Esophagus (tissue), 2 donors: ENCODE data around the gene RAB24. TPM values are rescaled to one million over a fixed set of nuclear protein-coding genes. Genes with fewer than 3 reads are reported as not detected.
"Not testable (repeated sequence)": the region's sequence is repeated elsewhere in the genome, so short reads cannot be mapped to it uniquely, and the experiment has no call there.

Experiments used
- H3K27ac ChIP-seq, 2 donors: one replicate each; pipeline ENCODE4 v1.5.1; 2013; ENCODE audit warnings: low read depth in 2 of 2, mild to moderate bottlenecking in 2 of 2, inconsistent platforms in 1 of 2, low read length in 1 of 2, moderate library complexity in 1 of 2
- H3K27me3 ChIP-seq, 2 donors: one replicate each; pipeline ENCODE4 v1.6.1; 2013; ENCODE audit warnings: low read length in 2 of 2, control low read depth in 1 of 2, mild to moderate bottlenecking in 1 of 2; ENCODE audit not compliant: insufficient read depth in 2 of 2, control insufficient read depth in 1 of 2
- H3K36me3 ChIP-seq, 2 donors: one replicate each; pipeline ENCODE4 v1.6.1; 2013; ENCODE audit warnings: low read length in 1 of 2; ENCODE audit not compliant: control insufficient read depth in 2 of 2, insufficient read depth in 2 of 2
- H3K4me1 ChIP-seq, 2 donors: one replicate each; pipeline ENCODE4 v1.6.1; 2013; ENCODE audit warnings: low read length in 1 of 2; ENCODE audit not compliant: control insufficient read depth in 2 of 2, insufficient read depth in 2 of 2
- H3K4me3 ChIP-seq, 2 donors: one replicate each; pipeline ENCODE4 v1.5.1; 2013; ENCODE audit warnings: low read length in 2 of 2, mild to moderate bottlenecking in 2 of 2, low read depth in 1 of 2, moderate library complexity in 1 of 2
- H3K9me3 ChIP-seq, 2 donors: one replicate each; pipeline ENCODE4 v1.6.1; 2013; ENCODE audit warnings: mild to moderate bottlenecking in 2 of 2, low read depth in 1 of 2, low read length in 1 of 2, moderate library complexity in 1 of 2; ENCODE audit not compliant: control insufficient read depth in 2 of 2, insufficient read depth in 1 of 2
- WGBS, 2 donors: extraction: QIAGEN DNeasy Blood & Tissue Kit; methylation state at CpG; one replicate each; pipeline ENCODE4 v1.1.7; 2013; 5-methylcytosine and 5-hydroxymethylcytosine counted together
- polyA plus RNA-seq, 2 donors: library from polyadenylated mRNA; stranded (reverse); fragments of 200-250 nt; gene quantifications; one replicate each; pipeline ENCODE4 v1.2.3, GENCODE V29; 2013
- donor health status: healthy with polysubstance abuse.
- donor health status: Bipolar disorder and iron deficiency.

The RAB24 gene
- polyA plus RNA-seq, 2 donors = 60.0 to 80.2 TPM

- not testable (repeated sequence) for H3K9me3 ChIP-seq, H3K4me3 ChIP-seq, H3K27me3 ChIP-seq
- Histone ChIP-seq H3K27ac (peak overlapping the region in 1 of 2 donors; percentile 80), H3K36me3 (peaks cover 0 to 11% of the 10 kb centered on the region in 2 donors), H3K4me1 (peaks cover 6 to 16% of the 10 kb centered on the region in 2 donors)
- WGBS, 2 donors = 72 to 77% methylated on average over 11 of the region's 11 CpGs
Measured at GRCh38 chr5:177306103-177306640, 2.7 kb upstream of the RAB24 start.

- Histone ChIP-seq H3K27me3 (no peaks in the 10 kb centered on the region), H3K4me1 (peaks cover 5 to 15% of the 10 kb centered on the region in 2 donors), H3K4me3 (peak overlapping the region; percentile 90 to 94), H3K9me3 (no peaks in the 10 kb centered on the region), H3K27ac (peak overlapping the region; percentile 88 to 99), H3K36me3 (peaks cover 0 to 11% of the 10 kb centered on the region in 2 donors)
- WGBS, 2 donors = 17 to 20% methylated on average over 14 to 19 of the region's 19 CpGs
Measured at GRCh38 chr5:177304392-177305119, 1.0 kb upstream of the RAB24 start.

- Histone ChIP-seq H3K9me3 (no peaks in the 10 kb centered on the region), H3K4me1 (peaks cover 6 to 15% of the 10 kb centered on the region in 2 donors), H3K4me3 (peak overlapping the region; percentile 90 to 94), H3K36me3 (peaks cover 0 to 11% of the 10 kb centered on the region in 2 donors), H3K27ac (peak overlapping the region; percentile 88 to 99), H3K27me3 (no peaks in the 10 kb centered on the region)
- WGBS, 2 donors = 1% methylated on average over 25 of the region's 25 CpGs
Measured at GRCh38 chr5:177303925-177304391, 439 bp upstream of the RAB24 start.

DNA sequence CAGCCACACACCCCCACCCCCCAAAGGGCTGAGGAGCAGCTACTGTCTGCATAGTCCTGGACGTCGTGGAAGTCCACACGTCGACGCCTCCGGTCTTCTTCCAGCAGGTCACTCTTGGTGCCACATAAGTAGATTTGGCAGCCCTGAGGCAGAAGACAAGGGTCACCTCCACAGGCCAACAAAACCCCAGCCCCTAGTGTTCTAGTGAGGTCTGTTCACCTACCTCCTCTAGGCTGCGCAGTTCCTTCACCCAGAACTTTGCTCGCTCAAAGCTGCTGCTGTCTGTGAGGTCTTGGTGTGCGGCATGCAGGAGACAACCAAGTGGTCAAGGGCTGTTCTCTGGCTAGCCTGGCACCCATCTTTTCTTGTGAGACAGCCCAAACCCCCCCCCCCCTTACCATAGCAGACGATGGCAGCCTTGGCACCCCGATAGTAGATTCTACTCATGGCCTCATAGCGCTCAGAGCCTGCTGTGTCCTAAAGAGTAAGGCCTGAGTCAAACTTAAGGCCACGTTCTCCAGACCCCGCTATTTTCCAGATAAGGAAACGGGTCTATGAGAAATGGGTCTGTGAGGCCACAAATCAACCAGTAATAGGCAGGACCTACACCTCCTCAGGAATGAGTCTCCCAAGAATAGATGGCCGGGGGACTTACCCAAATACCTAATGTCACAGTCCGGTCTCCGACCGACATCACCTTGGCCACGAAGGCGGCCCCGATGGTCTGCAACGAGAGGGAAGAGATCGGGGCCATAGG is 987 bp downstream of the RAB24 start:
- Histone ChIP-seq H3K4me1 (peaks cover 6 to 15% of the 10 kb centered on the region in 2 donors), H3K36me3 (peaks cover 0 to 8% of the 10 kb centered on the region in 2 donors), H3K27ac (peak overlapping the region; percentile 88 to 99)

DNA sequence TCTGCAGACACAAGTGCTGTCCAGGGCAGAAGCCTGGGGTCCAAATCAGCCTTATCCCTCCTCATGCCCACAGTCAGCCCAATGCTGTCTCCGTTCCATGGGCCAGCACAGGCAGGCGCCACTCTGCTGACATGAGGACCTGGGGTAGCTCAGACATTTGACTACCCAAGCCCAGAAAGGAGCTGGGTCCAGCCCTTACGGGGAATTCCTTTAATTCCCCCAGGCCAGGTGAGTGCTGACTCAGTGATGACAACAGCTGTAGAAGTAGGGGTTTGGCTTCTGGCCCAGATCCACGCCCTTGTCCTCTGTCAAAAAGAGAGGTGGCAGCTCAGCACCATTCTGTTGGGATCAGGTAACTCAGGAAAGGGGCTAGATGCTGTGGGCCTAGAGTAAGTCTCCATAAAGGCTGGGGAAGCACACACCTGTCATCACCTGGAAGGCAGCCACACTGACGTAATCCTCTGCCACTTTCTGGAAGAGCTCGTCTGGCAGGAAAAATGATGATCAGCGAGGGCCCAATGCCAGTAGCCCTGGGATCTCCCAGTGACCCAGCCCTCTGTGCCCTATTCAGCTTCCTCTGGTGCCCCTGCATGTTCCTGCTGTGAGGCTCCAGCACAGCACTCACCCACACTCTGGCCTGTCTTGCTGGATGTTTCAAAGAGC is 1.9 kb downstream of the RAB24 start:
- 38 to 45% methylated on average over 7 of the region's 7 CpGs for WGBS, 2 donors
- Histone ChIP-seq H3K27ac (peak overlapping the region; percentile 88 to 99), H3K36me3 (peaks cover 0 to 2% of the 10 kb centered on the region in 2 donors), H3K4me3 (peak overlapping the region; percentile 90 to 94), H3K27me3 (no peaks in the 10 kb centered on the region), H3K4me1 (peaks cover 6 to 15% of the 10 kb centered on the region in 2 donors), H3K9me3 (no peaks in the 10 kb centered on the region)

More for the DNA sequence above, 987 bp downstream of the RAB24 start:
- Histone ChIP-seq H3K27me3 (no peaks in the 10 kb centered on the region), H3K9me3 (no peaks in the 10 kb centered on the region), H3K4me3 (peak overlapping the region; percentile 90 to 94)
- 24 to 31% methylated on average over 24 of the region's 24 CpGs for WGBS, 2 donors

DNA sequence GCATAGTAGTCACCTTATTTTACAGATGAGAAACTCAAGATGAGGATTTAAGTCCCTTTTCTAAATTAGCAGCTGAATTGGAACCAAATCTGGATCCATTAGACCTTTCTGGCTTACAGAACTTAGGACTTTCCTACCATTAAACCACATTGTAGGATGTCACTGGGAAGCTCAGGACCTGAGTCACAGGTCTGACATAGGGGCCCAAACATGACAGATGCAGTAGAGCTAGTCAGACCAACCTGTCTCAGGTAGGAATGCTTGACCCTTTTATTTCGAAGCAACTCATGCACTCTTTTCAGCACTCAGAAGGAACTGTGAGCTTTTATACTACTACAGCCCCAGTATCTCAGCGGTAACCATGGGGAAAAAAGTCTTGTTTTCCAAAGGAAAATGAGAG is 2.6 kb downstream of the RAB24 start:
- H3K36me3 ChIP-seq = peaks cover 0 to 3% of the 10 kb centered on the region in 2 donors
- 72 to 80% methylated on average over 2 of the region's 2 CpGs for WGBS, 2 donors
- no peaks in the 10 kb centered on the region for H3K9me3 ChIP-seq
- no peak overlapping the region for H3K4me3 ChIP-seq
- peak overlapping the region; percentile 88 to 99 for H3K27ac ChIP-seq
- H3K27me3 ChIP-seq = no peaks in the 10 kb centered on the region
- peaks cover 6 to 15% of the 10 kb centered on the region in 2 donors for H3K4me1 ChIP-seq

GRCh38 chr5:177300236-177300880 is 3.2 kb downstream of the RAB24 start:
- Histone ChIP-seq H3K4me3 (no peak overlapping the region), H3K4me1 (peaks cover 6 to 15% of the 10 kb centered on the region in 2 donors), H3K9me3 (no peaks in the 10 kb centered on the region), H3K36me3 (peaks cover 0 to 5% of the 10 kb centered on the region in 2 donors), H3K27ac (peak overlapping the region; percentile 78 to 88), H3K27me3 (no peaks in the 10 kb centered on the region)
- 11 to 24% methylated on average over 4 of the region's 4 CpGs for WGBS, 2 donors

DNA sequence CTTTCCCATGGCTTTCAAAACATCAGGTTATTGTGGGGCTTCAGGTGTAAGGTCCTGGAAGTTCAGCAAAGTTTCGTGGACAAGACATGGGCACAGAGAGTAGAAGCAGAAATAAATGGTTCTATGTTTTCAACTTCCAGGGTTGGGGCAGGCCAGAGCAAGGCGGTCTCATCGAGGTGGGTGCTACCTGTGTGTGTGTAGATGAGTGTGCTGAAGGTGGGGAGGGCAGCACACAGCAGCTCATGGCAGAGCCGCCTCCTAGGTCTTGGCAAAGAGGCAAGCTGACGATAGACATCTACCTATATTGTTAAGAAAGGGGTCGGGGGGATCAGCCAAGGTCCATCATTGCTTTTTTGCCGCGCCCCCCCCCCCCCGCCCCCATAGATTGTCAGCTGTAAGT is 3.8 kb downstream of the RAB24 start:
- Histone ChIP-seq H3K27me3 (no peaks in the 10 kb centered on the region), H3K4me1 (peaks cover 6 to 15% of the 10 kb centered on the region in 2 donors), H3K36me3 (peaks cover 0 to 12% of the 10 kb centered on the region in 2 donors), H3K27ac (peak overlapping the region; percentile 83 to 88), H3K4me3 (no peak overlapping the region), H3K9me3 (no peaks in the 10 kb centered on the region)
- 72 to 73% methylated on average over 9 of the region's 9 CpGs for WGBS, 2 donors

GRCh38 chr5:177297922-177298321 is 5.6 kb downstream of the RAB24 start:
- H3K27ac ChIP-seq = no peak overlapping the region
- H3K4me1 ChIP-seq = peaks cover 6 to 15% of the 10 kb centered on the region in 2 donors
- 87 to 95% methylated on average over 2 of the region's 2 CpGs for WGBS, 2 donors
- no peaks in the 10 kb centered on the region for H3K9me3 ChIP-seq
- H3K36me3 ChIP-seq = peaks cover 12 to 25% of the 10 kb centered on the region in 2 donors
- no peak overlapping the region for H3K4me3 ChIP-seq
- no peaks in the 10 kb centered on the region for H3K27me3 ChIP-seq
